GM18861 (cell line): ENCODE data around the gene CD68.
"Not testable (repeated sequence)": the region's sequence is repeated elsewhere in the genome, so short reads cannot be mapped to it uniquely, and the experiment has no call there.

Source experiments
- ATAC-seq: cut with Tn5 transposase; IDR thresholded peaks from one replicate; pipeline ENCODE4 v1.9.1; 2021; ENCODE audit not compliant: unreplicated experiment

Gene CD68

GRCh38 chr17:7579834-7580603, 581 bp downstream of the CD68 start:
- no peak for ATAC-seq

DNA sequence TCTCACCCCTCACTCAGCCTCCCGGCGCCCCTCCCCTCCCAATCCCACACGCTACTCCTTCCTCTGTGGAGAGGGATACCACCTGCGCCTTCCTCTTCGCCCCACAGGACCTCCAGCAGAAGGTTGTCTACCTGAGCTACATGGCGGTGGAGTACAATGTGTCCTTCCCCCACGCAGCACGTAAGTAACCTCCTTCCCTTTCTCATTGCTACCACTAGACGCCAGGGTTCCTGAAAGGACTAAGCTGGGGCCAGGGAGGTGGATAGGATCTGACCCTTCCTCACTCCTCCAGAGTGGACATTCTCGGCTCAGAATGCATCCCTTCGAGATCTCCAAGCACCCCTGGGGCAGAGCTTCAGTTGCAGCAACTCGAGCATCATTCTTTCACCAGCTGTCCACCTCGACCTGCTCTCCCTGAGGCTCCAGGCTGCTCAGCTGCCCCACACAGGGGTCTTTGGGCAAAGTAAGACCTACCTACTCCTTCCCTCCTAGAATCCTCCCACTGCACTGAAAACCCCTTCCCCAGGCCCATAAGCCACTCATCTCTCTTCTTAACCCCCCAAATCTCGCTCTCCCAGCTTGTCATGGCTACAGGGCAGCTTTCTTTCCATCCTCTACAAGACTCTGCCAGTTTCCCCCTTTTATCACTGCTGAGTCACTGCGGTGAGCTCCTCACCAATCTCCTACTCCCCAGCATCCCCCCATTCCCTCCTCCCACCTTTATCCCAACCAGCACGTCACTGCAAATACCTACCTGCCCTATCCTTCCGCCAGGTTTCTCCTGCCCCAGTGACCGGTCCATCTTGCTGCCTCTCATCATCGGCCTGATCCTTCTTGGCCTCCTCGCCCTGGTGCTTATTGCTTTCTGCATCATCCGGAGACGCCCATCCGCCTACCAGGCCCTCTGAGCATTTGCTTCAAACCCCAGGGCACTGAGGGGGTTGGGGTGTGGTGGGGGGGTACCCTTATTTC, 1.5 kb downstream of the CD68 start:
- no peak for ATAC-seq

DNA sequence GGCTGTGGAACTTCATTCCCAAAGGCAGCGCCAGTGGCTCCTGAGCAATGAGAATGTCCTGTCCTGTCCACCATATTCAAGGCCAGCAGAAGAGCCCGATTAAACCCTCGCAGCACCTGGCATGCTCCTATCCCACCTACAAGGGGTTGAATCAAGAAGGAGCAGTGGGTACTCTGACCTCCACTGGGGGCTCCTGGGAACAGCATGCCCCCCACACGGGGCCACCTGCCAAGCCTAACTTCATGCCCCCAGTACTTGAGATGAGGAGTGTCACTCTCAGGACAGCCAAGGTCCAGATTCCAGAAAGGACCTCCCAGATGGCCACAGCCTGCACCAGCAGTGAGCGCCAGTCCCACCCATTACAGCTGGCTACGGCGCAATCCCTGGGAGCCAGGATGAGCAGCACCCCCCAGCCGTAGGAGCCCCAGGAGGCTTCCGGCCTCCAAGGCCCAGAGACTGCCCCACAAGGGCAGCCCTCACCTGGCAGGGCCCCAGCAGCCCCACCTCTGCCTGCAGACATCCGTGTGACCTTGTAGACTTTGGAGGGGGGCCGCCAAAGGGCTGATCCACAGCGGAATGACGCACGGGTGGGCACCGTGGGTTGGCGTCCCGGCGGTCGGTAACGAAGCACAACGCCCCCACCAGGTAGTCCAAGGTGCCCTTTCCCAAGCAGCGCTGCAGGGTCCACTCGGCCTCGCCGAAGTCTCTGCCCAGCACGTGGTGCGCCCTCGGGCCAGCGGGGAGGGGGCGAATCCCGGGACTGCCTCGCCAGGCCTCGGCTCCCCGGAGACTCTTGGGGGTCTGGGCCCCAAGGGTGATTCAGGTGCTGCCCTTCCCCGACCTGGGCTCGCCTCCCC, 3.2 kb downstream of the CD68 start:
- ATAC-seq, result no peak

DNA sequence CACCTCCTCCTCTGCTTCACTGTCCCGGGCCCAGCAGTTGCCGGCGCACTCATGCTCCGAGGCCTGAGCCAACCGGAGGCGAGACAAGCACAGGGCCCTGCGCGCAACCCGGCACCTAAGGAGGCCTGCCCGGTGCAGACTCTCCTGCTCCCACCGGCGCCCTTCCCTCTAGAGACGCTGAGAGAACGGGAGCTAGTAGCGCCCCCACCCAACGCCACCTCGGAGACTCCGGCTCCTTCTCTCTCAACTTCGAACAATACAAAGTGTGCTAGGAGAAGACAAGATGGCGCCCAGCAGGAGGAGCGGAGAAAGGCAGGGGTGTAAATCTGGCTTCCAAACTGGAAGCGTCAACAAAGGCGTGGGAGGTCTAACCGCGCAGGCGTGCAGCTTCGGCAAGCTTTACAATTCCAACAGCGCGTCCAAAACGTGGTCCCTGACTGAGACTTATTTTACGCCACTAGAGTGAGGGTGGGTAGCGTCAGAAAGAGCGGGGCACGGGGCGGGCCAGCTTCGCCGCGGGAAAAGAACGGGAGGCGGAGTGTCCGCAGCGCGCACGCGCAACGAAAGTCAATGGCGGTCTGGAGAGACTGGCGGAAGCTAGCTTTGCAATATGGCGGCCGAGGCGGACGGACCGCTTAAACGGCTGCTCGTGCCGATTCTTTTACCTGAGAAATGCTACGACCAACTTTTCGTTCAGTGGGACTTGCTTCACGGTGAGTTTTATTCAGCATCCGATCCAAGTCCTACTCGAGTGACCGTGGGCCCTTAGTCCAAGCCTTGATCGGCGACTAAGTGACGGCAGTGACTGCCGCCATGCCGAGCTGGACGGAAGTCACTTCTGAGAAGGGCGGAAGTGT, 4.0 kb downstream of the CD68 start, which contains the start of gene MPDU1:
MPDU1 (plus strand) TSS at position 600 of the 857 bp plus-strand sequence; CDS start at position 611, 11 bp downstream.
- ATAC-seq, result peak; percentile 50

DNA sequence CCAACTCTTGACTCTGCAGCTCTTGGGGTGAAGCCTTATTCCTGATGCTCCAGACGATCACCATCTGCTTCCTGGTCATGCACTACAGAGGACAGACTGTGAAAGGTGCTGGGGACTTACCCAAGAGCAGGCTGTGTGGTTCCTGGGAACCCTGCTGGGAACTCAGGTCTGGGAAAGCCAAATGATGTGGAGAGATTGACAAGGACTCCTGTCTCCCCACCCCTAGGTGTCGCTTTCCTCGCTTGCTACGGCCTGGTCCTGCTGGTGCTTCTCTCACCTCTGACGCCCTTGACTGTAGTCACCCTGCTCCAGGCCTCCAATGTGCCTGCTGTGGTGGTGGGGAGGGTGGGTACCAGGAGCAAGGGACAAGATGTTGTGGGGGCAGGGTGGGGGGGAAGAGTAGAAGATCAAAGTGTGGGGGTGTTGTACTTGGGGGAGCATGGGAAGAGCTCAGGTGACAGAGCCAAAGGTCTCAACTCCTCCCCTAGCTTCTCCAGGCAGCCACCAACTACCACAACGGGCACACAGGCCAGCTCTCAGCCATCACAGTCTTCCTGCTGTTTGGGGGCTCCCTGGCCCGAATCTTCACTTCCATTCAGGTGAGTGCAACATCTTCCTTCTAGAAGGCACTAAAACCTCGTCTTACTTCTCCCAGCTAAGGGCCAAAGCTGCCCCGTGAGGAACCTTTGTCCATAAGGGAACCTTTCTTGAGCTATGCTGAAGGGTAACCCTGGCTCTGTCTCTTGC, 7.4 kb downstream of the CD68 start:
- ATAC-seq, result no peak

DNA sequence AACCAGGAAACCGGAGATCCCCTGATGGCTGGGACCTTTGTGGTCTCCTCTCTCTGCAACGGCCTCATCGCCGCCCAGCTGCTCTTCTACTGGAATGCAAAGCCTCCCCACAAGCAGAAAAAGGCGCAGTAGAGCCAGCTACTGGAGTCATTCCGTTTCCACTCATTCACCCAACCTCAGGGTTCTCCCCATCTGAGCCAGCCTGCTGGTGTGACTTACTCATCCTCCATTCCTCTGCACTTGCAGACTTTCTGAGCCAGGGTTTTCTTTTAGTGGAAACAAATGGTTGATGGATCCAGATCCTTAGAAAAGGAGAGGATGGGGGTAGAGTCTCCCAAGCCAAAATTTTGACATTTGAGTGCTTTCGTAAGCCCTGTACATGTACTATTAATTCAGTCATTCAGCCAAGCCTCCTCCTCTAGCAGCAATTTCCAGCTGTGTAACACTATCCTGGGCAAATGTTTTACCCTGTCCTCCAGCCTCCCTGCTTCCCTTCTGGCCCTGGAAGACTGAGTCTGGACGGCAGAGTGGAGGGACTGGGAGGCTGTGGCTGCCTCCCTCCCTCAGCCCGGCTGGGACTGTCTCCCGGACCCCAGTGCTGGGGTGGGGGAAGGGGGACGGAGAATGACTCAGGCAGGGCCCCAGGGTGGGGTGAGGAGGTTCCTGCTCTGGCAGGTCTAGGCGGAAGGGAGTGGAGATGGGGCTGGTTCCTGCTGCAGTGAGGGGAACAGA, 8.1 kb downstream of the CD68 start:
- no peak for ATAC-seq

- ATAC-seq, result no peak
These were observed 9.2 kb downstream of the CD68 start for GRCh38 chr17:7588553-7589203.

GRCh38 chr17:7589204-7589868, 9.9 kb downstream of the CD68 start:
- no peak for ATAC-seq

DNA sequence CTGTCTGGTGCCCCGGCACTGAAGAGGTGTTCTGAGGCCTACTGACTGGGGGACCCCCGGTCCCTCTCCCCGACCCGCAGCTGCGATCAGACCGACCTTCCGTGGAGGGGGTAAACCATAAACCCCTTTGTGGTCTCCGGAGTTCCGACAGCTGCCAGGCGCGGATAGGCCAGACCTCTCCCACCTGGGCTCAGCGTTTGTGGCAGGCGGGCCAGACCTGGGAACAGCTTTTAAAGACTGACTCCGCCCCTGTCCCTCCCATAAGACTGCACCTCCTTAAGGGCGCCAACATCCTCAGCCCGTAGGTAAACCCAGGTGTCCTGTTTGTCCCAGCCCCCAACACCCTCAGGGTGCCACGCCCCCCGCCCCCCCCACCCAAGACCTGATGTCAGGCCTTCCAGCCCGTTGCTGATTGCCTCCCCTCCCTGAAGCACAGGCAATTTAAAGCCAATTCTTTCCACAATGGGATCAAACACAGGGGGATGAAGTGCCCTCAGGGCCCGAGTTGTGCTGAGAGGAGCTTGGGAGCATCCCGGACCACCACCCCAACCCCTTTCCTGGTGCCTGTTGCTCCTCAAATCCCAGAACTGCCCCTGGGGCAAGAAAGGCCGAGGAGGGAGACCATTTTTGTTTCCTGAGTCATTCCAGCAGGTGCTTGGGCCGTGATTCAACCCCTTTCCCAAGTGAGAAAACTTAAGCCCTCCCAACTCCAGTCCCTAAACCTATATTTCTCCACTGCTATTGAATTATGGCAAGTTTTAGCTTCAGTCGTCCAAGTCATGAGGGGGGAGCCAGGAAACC, 10.7 kb downstream of the CD68 start, which contains the start of gene SOX15:
SOX15 (minus strand) TSS at position 204 of the 801 bp plus-strand sequence. CDS start 418 bp downstream, outside the sequence.
- ATAC-seq, result no peak

- ATAC-seq, result no peak
These were observed 11.3 kb downstream of the CD68 start for GRCh38 chr17:7590743-7591142.

GRCh38 chr17:7591596-7591995, 12.2 kb downstream of the CD68 start:
- ATAC-seq, result no peak

GRCh38 chr17:7592422-7593021, 13.1 kb downstream of the CD68 start:
- no peak for ATAC-seq

GRCh38 chr17:7593296-7593695, 13.9 kb downstream of the CD68 start:
- no peak for ATAC-seq

DNA sequence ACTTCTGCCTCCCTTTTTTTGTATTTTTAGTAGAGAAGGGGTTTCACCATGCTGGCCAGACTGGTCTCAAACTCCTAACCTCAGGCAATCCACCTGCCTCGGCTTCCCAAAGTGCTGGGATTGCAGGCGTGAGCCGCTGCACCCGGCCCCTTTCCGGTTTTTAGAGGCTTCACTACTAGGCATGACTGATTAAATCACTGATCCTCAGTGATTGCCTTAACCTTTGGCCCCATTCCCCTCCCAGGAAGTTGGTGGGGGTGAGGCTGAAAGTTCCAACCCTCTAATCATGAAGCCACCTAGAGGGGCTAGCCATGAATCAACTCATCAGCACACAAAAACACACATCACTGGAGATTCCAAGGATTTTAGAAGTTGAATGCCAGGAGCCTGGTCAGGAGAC, 18.1 kb downstream of the CD68 start:
- ATAC-seq, result not testable (repeated sequence)

GRCh38 chr17:7606280-7606679, 26.8 kb downstream of the CD68 start:
- no peak for ATAC-seq

- ATAC-seq, result no peak
These were observed 31.2 kb downstream of the CD68 start for GRCh38 chr17:7610641-7611040.
